ENCODE results near the gene BORCS8.
"Not testable (repeated sequence)": the region's sequence is repeated elsewhere in the genome, so short reads cannot be mapped to it uniquely, and the experiment has no call there.

BORCS8 gene

DNA sequence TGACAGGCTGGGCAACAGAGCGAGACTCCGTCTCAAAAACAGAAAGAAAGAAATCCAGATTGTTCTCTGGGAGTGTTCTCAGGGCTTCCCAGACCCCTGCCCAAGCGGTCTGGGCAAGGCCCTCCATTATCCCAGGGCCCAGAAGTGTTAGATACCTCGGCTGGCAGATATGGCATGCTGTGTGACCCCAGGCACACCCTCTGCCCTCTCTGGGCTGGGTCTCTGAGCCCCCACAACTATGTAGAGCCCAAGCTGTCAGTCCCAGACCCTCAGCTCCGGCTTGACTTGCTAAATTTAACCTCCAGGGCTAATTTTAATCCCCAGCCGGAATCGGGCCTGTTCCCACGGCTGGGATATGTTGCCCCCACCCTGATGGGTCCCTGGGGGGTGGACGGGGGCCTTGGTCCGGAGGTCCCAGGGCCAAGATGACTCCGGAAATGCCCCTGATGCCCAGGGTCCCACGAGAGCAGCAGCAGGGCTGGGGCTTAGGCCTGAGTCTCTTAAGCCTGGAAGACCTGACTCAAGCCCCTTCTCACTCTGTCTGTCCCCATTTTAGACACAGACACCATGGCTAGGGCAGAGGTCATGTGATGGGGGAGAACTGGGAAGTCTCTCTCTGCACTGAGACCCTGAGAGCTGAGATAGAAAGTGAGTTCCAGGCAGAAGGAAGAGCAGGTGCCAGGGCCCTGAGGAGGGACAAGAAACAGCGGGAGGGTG lies 39.1 kb downstream of the BORCS8 start:
- TF ChIP-seq, protein P1, sequence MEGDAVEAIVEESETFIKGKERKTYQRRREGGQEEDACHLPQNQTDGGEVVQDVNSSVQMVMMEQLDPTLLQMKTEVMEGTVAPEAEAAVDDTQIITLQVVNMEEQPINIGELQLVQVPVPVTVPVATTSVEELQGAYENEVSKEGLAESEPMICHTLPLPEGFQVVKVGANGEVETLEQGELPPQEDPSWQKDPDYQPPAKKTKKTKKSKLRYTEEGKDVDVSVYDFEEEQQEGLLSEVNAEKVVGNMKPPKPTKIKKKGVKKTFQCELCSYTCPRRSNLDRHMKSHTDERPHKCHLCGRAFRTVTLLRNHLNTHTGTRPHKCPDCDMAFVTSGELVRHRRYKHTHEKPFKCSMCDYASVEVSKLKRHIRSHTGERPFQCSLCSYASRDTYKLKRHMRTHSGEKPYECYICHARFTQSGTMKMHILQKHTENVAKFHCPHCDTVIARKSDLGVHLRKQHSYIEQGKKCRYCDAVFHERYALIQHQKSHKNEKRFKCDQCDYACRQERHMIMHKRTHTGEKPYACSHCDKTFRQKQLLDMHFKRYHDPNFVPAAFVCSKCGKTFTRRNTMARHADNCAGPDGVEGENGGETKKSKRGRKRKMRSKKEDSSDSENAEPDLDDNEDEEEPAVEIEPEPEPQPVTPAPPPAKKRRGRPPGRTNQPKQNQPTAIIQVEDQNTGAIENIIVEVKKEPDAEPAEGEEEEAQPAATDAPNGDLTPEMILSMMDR (IDR thresholded peaks at IDR 0.05; ENCODE audit: low read depth, low read length), result no peak
- no peaks in the 10 kb centered on the region for H3K4me1 ChIP-seq
- H3K27me3 ChIP-seq, result no peaks in the 10 kb centered on the region
- H3K36me3 ChIP-seq, result no peaks in the 10 kb centered on the region
- DNase-seq, result no peak
- H3K4me3 ChIP-seq (ENCODE audit: low read depth, low read length), result no peak overlapping the region
- H3K9me3 ChIP-seq, result no peaks in the 10 kb centered on the region

DNA sequence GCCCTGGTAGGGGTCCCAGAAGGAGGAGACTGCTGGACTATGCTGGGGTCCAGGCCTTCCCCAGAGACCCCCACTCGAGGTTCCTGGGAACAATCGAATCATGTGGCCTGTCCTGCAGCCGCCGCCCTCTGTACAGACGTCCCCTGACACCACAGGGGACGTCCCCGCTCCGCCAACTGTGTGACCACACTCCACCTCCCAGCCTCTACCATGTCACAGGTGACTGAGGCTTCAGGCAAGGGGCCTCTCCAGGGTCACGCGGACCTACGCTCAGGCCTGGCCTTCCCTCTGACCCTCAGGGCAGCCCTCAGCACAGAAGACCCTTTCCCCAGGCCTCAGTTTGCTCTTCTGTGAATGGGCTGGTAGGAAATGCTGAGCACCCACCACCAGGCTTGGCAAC lies 40.5 kb downstream of the BORCS8 start:
- Histone ChIP-seq H3K9me3 (no peaks in the 10 kb centered on the region), H3K4me3 (ENCODE audit: low read depth, low read length) (no peak overlapping the region), H3K36me3 (no peaks in the 10 kb centered on the region), H3K27me3 (no peaks in the 10 kb centered on the region), H3K4me1 (no peaks in the 10 kb centered on the region)
- no peak for DNase-seq
- TF ChIP-seq, protein P1 (IDR thresholded peaks at IDR 0.05; ENCODE audit: low read depth, low read length), result no peak

DNA sequence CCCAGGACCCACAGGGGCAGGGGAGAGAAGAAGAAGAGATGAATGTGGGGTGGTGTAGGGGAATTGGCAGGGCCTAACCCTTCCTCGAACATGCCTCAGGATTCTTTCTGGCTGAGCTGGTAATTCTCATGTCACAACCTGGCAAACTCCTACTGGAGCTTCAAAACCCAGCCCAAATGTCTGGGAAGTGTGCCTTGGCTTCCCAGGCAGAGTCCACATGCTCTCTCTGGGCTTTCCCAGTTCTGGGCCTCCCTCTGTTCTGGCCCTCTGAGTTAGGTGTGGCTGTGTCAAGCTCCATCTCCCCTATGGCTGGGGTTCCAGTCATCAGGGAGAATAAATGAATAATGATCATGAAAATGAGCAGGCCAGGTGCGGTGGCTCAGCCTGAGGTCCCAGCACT lies 42.5 kb downstream of the BORCS8 start:
- no peaks in the 10 kb centered on the region for H3K4me1 ChIP-seq
- H3K36me3 ChIP-seq, result no peaks in the 10 kb centered on the region

DNA sequence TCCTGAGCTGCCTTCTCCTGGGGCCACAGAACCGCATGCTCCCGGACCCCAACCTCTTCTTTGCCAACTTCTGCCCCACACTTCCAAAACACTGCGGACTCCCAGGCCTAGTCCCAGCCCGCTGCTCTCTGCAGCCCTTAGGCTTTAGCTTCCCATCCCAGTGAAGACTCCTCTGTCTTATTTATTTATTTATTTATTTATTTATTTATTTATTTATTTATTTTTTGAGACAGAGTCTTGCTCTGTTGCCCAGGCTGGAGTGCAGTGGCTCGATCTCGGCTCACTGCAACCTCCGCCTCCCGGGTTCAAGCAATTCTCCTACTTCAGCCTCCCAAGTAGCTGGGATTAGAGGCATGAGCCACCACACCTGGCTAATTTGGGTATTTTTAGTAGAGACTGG lies 43.4 kb downstream of the BORCS8 start:
- not testable (repeated sequence) for H3K36me3 ChIP-seq; H3K4me3 ChIP-seq (ENCODE audit: low read depth, low read length); H3K27me3 ChIP-seq; DNase-seq; H3K4me1 ChIP-seq; H3K9me3 ChIP-seq

More for the DNA sequence above, 42.5 kb downstream of the BORCS8 start:
- no peak overlapping the region for H3K4me3 ChIP-seq (ENCODE audit: low read depth, low read length)
- TF ChIP-seq, protein P1 (IDR thresholded peaks at IDR 0.05; ENCODE audit: low read depth, low read length), result no peak
- no peak for DNase-seq
- H3K27me3 ChIP-seq, result no peaks in the 10 kb centered on the region
- H3K9me3 ChIP-seq, result no peaks in the 10 kb centered on the region

DNA sequence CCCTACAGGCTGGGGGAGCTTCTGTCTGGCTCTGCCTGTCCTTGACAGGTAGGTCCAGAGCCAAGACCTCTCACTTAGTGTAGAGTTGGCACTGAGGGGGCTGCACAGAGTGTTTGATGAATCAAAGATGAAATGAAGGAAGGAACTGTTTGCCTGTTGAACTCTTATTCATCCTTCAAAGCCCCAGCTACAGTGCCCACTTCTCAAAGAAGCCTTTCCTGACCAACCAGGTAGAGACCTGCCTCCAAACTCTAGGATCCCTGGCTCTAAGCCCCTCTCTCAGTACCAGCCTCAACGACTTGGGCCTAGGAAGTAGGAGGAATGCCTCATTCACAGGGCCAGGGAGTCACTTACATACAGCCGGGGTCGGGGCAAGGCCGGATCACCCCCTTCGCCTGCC lies 44.6 kb downstream of the BORCS8 start:
- H3K9me3 ChIP-seq, result no peaks in the 10 kb centered on the region
- H3K27me3 ChIP-seq, result no peaks in the 10 kb centered on the region
- no peaks in the 10 kb centered on the region for H3K36me3 ChIP-seq
- H3K4me3 ChIP-seq (ENCODE audit: low read depth, low read length), result no peak overlapping the region
- TF ChIP-seq, protein P1 (IDR thresholded peaks at IDR 0.05; ENCODE audit: low read depth, low read length), result no peak
- no peak for DNase-seq
- H3K4me1 ChIP-seq, result no peaks in the 10 kb centered on the region

DNA sequence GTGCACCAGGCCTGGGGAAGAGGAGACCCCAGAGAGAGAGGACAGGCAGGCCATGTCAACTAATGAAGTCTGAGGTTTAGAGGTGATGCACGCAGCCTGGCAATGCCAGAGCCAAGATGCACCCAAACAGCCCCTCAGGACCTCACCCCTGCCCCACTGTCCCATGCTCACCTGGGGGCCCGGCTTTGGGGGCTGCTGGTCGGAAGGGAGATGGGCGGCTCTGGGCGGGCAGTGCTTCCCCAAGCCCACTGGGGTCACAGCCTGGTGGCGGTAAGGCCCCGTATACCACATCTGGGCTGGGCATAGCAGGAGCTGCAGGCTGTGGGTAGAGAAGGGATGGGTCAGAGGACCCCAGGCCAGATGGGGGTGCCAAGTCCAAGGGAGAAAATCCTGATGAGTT lies 45.1 kb downstream of the BORCS8 start:
- no peak for DNase-seq
- TF ChIP-seq, protein P1 (IDR thresholded peaks at IDR 0.05; ENCODE audit: low read depth, low read length), result no peak
- H3K27me3 ChIP-seq, result no peaks in the 10 kb centered on the region
- H3K9me3 ChIP-seq, result no peaks in the 10 kb centered on the region
- no peaks in the 10 kb centered on the region for H3K4me1 ChIP-seq
- H3K4me3 ChIP-seq (ENCODE audit: low read depth, low read length), result no peak overlapping the region
- H3K36me3 ChIP-seq, result no peaks in the 10 kb centered on the region

Measured in BE2C (cell line).